HCT116 (cell line): ENCODE data around the gene CCDC191. TPM values are rescaled to one million over a fixed set of nuclear protein-coding genes. Genes with fewer than 3 reads are reported as not detected.

Experiments used
- ATAC-seq: fragments of 200-7000 bp; cut with Tn5 transposase; 2 replicates; pipeline ENCODE4 v1.9.1; 2020; ENCODE audit warnings: mild to moderate bottlenecking, moderate library complexity
- BruUV-seq: library from RNA; stranded (reverse); fragments of 400-500 nt; replicated peaks from 2 replicates; lab custom pipeline; 2021; lab: Mats Ljungman, UMichigan
- CTCF ChIA-PET: fragments of 300-600 bp; sonication (Branson Sonifier 250); formaldehyde crosslinking; loops from one replicate; lab custom pipeline; 2021; ENCODE audit warnings: antibody characterized with exemption; lab: Charles Lee
- POLR2A ChIA-PET: fragments of 300-600, 350-600 bp; sonication (Branson Sonifier 250); formaldehyde crosslinking; loops from one replicate; lab custom pipeline; 2021; ENCODE audit warnings: antibody characterized with exemption; lab: Charles Lee
- RAD21 ChIA-PET, 2 experiments: fragments of 300-600 bp; sonication (Branson Sonifier 250); formaldehyde crosslinking; loops; one replicate each; lab custom pipeline; 2023; ENCODE audit warnings: low total read pairs in 2 of 2; ENCODE audit not compliant: uncharacterized antibody in 2 of 2, unreplicated experiment in 2 of 2, low non-redundant PET in 1 of 2; lab: Charles Lee
- DNase-seq: peaks from one replicate; pipeline ENCODE4 v3.0.0-alpha.2; 2010; ENCODE audit warnings: low read depth, low spot score
- H2AFZ ChIP-seq: fragments of 200-600 bp; shearing (Covaris generic), sonication (generic); 2 replicates; pipeline ENCODE4 v1.6.1; 2017; ENCODE audit warnings: low read depth, mixed run types, mixed read lengths, antibody characterized with exemption, low read length; ENCODE audit not compliant: poor library complexity, severe bottlenecking
- H3K27ac ChIP-seq: 2 replicates; pipeline ENCODE4 v1.5.1; 2012; ENCODE audit warnings: low read depth, low read length
- H3K27me3 ChIP-seq: fragments of 200-600 bp; sonication (generic); 2 replicates; pipeline ENCODE4 v1.6.1; 2016; ENCODE audit warnings: mixed run types, low read length, mixed read lengths; ENCODE audit not compliant: insufficient read depth
- H3K36me3 ChIP-seq, 2 experiments: fragments of 200-500 bp in 1 of 2; fragments of 200-600 bp in 1 of 2; sonication (Bioruptor generic) in 1 of 2; sonication (generic) in 1 of 2; 2 replicates each; pipeline versions ENCODE4 v1.5.1 to v1.6.1; 2014 to 2016; ENCODE audit warnings: low read length in 2 of 2, inconsistent platforms in 1 of 2, mixed read lengths in 1 of 2, mixed run types in 1 of 2; ENCODE audit not compliant: insufficient read depth in 2 of 2, control insufficient read depth in 1 of 2
- H3K4me1 ChIP-seq, 2 experiments: fragments of 200-600 bp in 1 of 2; sonication (generic) in 1 of 2; 2 replicates each; pipeline versions ENCODE4 v1.5.1 to v1.6.1; 2012 to 2017; ENCODE audit warnings: low read length in 2 of 2, inconsistent platforms in 1 of 2, mild to moderate bottlenecking in 1 of 2, mixed read lengths in 1 of 2, mixed run types in 1 of 2, moderate library complexity in 1 of 2; ENCODE audit not compliant: insufficient read depth in 2 of 2, control insufficient read depth in 1 of 2
- H3K4me2 ChIP-seq: fragments of 200-600 bp; sonication (generic); 2 replicates; pipeline ENCODE4 v1.6.1; 2017; ENCODE audit warnings: mixed run types, low read length, mixed read lengths
- H3K4me3 ChIP-seq, 2 experiments: fragments of 200-600 bp in 1 of 2; sonication (generic) in 1 of 2; replicated peaks in 1 of 2; 2 replicates each; pipeline ENCODE4 v1.5.1; 2011 to 2016; ENCODE audit warnings: low read length in 2 of 2, control low read depth in 1 of 2, low read depth in 1 of 2, mild to moderate bottlenecking in 1 of 2, mixed read lengths in 1 of 2, mixed run types in 1 of 2
- H3K79me2 ChIP-seq: fragments of 200-600 bp; sonication (generic); 2 replicates; pipeline ENCODE4 v1.6.1; 2017; ENCODE audit warnings: mild to moderate bottlenecking, mixed run types, low read length, moderate library complexity, mixed read lengths; ENCODE audit not compliant: insufficient read depth
- H3K9ac ChIP-seq: fragments of 200-600 bp; sonication (generic); 2 replicates; pipeline ENCODE4 v1.6.1; 2016; ENCODE audit warnings: low read length, mixed read lengths
- H3K9me2 ChIP-seq: fragments of 200-600 bp; sonication (generic), shearing (Covaris generic); 2 replicates; pipeline ENCODE4 v1.6.1; 2017; ENCODE audit warnings: mixed run types, mild to moderate bottlenecking, moderate library complexity; ENCODE audit not compliant: insufficient read depth
- H3K9me3 ChIP-seq, 2 experiments: fragments of 200-500 bp in 1 of 2; fragments of 200-600 bp in 1 of 2; sonication (Bioruptor generic) in 1 of 2; sonication (generic) in 1 of 2; 2 replicates each; pipeline ENCODE4 v1.6.1; 2014 to 2017; ENCODE audit warnings: low read length in 2 of 2, mixed read lengths in 2 of 2, inconsistent platforms in 1 of 2, low read depth in 1 of 2, mild to moderate bottlenecking in 1 of 2, mixed run types in 1 of 2, moderate library complexity in 1 of 2; ENCODE audit not compliant: control insufficient read depth in 1 of 2, insufficient read depth in 1 of 2
- H4K20me1 ChIP-seq: fragments of 200-600 bp; sonication (generic), shearing (Covaris generic); 2 replicates; pipeline ENCODE4 v1.6.1; 2017; ENCODE audit warnings: mixed run types, mild to moderate bottlenecking, moderate library complexity; ENCODE audit not compliant: insufficient read depth
- CBX3 ChIP-seq: IDR thresholded peaks from 2 replicates; pipeline ENCODE4 v1.6.1; 2012; ENCODE audit warnings: low read depth
- CEBPB ChIP-seq: IDR thresholded peaks from 2 replicates; pipeline ENCODE4 v1.6.1; 2012; ENCODE audit warnings: low read depth
- CTCF ChIP-seq, 3 experiments: fragments of 200-600 bp in 1 of 3; sonication (generic) in 1 of 3; IDR thresholded peaks in 2 of 3; conservative IDR thresholded peaks in 1 of 3; 2 replicates each; pipeline ENCODE4 v1.5.1; 2012 to 2017; ENCODE audit warnings: low read depth in 2 of 3, low read length in 2 of 3, antibody characterized with exemption in 1 of 3, borderline replicate concordance in 1 of 3, control low read depth in 1 of 3, mild to moderate bottlenecking in 1 of 3, mixed read lengths in 1 of 3, mixed run types in 1 of 3, moderate library complexity in 1 of 3; ENCODE audit not compliant: insufficient read depth in 1 of 3
- EZH2 ChIP-seq: fragments of 200-600 bp; sonication (generic); IDR thresholded peaks from 2 replicates; pipeline ENCODE4 v1.6.1; 2017; ENCODE audit warnings: antibody characterized with exemption, mixed run types
- EZH2phosphoT487 ChIP-seq: fragments of 200-600 bp; IDR thresholded peaks from 2 replicates; pipeline ENCODE4 v1.6.1; 2018; ENCODE audit warnings: antibody characterized with exemption, borderline replicate concordance
- FOSL1 ChIP-seq: IDR thresholded peaks from 2 replicates; pipeline ENCODE4 v1.6.1; 2012; ENCODE audit warnings: low read depth
- POLR2A ChIP-seq: IDR thresholded peaks from 2 replicates; pipeline ENCODE4 v1.7.0; 2011; ENCODE audit warnings: borderline replicate concordance; ENCODE audit not compliant: insufficient read depth, insufficient read length; ENCODE audit errors: extremely low read depth
- REST ChIP-seq: IDR thresholded peaks from 2 replicates; pipeline ENCODE4 v1.6.1; 2012; ENCODE audit warnings: low read depth
- SIN3A ChIP-seq: IDR thresholded peaks from 2 replicates; pipeline ENCODE4 v1.6.1; 2012; ENCODE audit warnings: low read depth
- SP1 ChIP-seq: IDR thresholded peaks from 2 replicates; pipeline ENCODE4 v1.6.1; 2012; ENCODE audit warnings: low read depth
- SRF ChIP-seq: IDR thresholded peaks from 2 replicates; pipeline ENCODE4 v1.6.1; 2012; ENCODE audit warnings: low read depth
- TCF7L2 ChIP-seq: IDR thresholded peaks from 2 replicates; pipeline ENCODE4 v1.7.0; 2011; ENCODE audit warnings: borderline replicate concordance, inconsistent platforms; ENCODE audit not compliant: insufficient read depth, insufficient read length; ENCODE audit errors: extremely low read depth
- YY1 ChIP-seq: IDR thresholded peaks from 2 replicates; pipeline ENCODE4 v1.6.1; 2011; ENCODE audit warnings: low read length, low read depth, moderate library complexity, mild to moderate bottlenecking; ENCODE audit not compliant: insufficient replicate concordance; ENCODE audit errors: extremely low read depth
- ZNF274 ChIP-seq: fragments of 200-500 bp; sonication (Bioruptor generic); IDR thresholded peaks from 2 replicates; pipeline ENCODE4 v1.6.1; 2014; ENCODE audit warnings: mild to moderate bottlenecking, low read depth, low read length, inconsistent platforms
- intact Hi-C: fragments of 100-400 bp; cut with micrococcal nuclease; formaldehyde crosslinking; loops from 2 replicates; pipeline ENCODE4 v1.10.0; 2022
- total RNA-seq: library from RNA; stranded (reverse); gene quantifications from one replicate; pipeline ENCODE4 v1.2.1, GENCODE V29; 2021; ENCODE audit not compliant: unreplicated experiment
- TF ChIP-seq, protein P1 (sequence below): IDR thresholded peaks from 2 replicates; pipeline ENCODE4 v1.6.1; 2012

Gene CCDC191
- total RNA-seq, 1 experiment from 2014 or later = 4.1 TPM

DNA sequence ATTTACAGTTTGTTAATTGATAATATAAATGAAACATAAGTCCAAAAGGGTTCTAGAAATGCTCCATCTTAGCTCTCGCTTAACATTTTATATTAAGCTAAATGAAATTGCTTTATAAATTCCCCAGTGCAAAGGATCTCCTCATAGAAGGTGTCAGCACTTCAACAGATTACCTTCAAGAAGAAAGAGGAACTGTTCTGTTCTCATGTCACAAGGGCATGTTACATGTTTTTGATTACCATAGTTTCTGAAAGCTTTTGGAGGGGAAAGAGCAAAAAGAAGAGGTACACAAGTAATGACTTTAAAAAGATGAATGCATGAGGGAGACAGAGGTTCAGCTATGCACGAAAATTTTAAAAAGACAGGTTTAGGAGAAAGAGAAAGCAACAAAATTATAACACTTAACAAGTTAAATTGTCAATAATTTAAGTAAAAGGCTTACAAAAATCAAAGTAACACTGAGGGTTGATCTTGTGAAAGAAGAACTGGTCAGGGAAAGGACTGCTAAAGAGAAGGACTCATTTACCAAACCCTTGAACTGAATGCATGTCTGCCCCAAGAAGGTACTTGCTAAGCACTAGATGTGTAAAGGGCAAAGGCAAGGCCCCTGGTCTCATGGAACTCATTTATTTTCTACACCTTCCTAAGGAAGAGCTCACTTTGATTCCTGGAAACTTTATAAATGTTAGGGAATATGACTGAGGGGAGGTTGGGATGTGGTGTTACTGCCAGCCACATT, 45.1 kb downstream of the CCDC191 start (continued):
- TF ChIP-seq YY1 = no peak

DNA sequence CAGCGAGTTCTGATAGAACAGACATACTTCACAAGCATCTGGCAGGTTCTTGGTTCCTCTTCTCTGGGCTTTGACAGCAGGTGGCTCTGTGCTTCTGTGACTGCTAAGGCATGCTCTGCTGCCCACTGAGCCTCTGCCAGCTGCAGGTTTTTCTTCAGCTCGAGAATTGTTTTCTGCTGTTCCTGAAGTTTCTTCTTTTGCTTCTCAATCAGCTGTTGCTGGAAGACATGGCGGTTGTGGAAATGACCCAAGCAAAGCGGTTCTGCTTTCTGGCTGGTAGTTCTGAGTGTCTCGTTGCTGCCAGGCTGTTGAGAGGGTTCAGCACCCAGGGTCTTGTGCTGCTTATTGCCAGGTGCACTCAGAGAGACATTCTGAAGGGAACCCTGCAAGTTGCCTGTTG, 50.8 kb downstream of the CCDC191 start:
- ATAC-seq = no peak
- Histone ChIP-seq H3K4me2 (no peak overlapping the region), H3K9ac (no peak overlapping the region), H3K79me2 (no peaks in the 10 kb centered on the region), H4K20me1 (no peaks in the 10 kb centered on the region), H3K4me3 (no peak overlapping the region), H3K4me1 (no peaks in the 10 kb centered on the region), H2AFZ (no peak overlapping the region), H3K9me3 (no peaks in the 10 kb centered on the region), H3K27me3 (no peaks in the 10 kb centered on the region), H3K9me2 (no peaks in the 10 kb centered on the region), H3K36me3 (no peaks in the 10 kb centered on the region), H3K27ac (no peak overlapping the region)
- RAD21 ChIA-PET = no interaction called here
- no TSS peak for BruUV-seq
- TF ChIP-seq TCF7L2 (no peak), SP1 (no peak), POLR2A (no peak), FOSL1 (no peak), CEBPB (no peak), CTCF (IDR thresholded peaks at IDR 0.05 in 2 of 3, conservative IDR thresholded peaks at IDR 0.05 in 1 of 3; ENCODE audit: borderline replicate concordance in 1 of 3, insufficient read depth in 1 of 3, low read depth in 2 of 3, low read length in 2 of 3) (no peak), EZH2 (no peak), EZH2phosphoT487 (no peak), SRF (no peak), CBX3 (no peak), REST (no peak), ZNF274 (no peak), YY1 (no peak), SIN3A (no peak)
- TF ChIP-seq, protein P1, sequence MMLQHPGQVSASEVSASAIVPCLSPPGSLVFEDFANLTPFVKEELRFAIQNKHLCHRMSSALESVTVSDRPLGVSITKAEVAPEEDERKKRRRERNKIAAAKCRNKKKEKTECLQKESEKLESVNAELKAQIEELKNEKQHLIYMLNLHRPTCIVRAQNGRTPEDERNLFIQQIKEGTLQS = no peak
- intact Hi-C loops = no loop called here
- DNase-seq = no peak
- CTCF ChIA-PET = no interaction called here
- POLR2A ChIA-PET = no interaction called here
